Adrenal gland (tissue), 12 donors: ENCODE results near the gene PACSIN2. TPM values are rescaled to one million over a fixed set of nuclear protein-coding genes. Genes with fewer than 3 reads are reported as not detected.

ENCODE experiments used
- DNase-seq, 7 donors: peaks; one replicate each; pipeline ENCODE4 v3.0.0-alpha.2; 2019 to 2020
- H3K27ac ChIP-seq, 5 donors: fragments of 200-600 bp; sonication (generic) in 4 of 5; 1 replicate in 3 of 5; 2 replicates in 2 of 5; pipeline versions ENCODE4 v1.5.1 to v1.8.0; 2016 to 2020; ENCODE audit warnings: mild to moderate bottlenecking in 1 of 5
- H3K27me3 ChIP-seq: fragments of 200-600 bp; 2 replicates; pipeline ENCODE4 v1.8.0; 2021
- H3K36me3 ChIP-seq, 2 donors: fragments of 200-600 bp; replicated peaks in 1 of 2; 1 replicate in 1 of 2; 2 replicates in 1 of 2; pipeline versions ENCODE4 v1.5.1 to v1.8.0; 2018 to 2022
- H3K4me1 ChIP-seq, 2 donors: fragments of 200-600 bp; replicated peaks in 1 of 2; 1 replicate in 1 of 2; 2 replicates in 1 of 2; pipeline versions ENCODE4 v1.5.1 to v1.8.0; 2018 to 2021
- H3K4me3 ChIP-seq, 4 donors: fragments of 200-600 bp; sonication (generic) in 3 of 4; one replicate each; pipeline ENCODE4 v1.5.1; 2016 to 2018
- H3K9me3 ChIP-seq, 3 donors: fragments of 200-600 bp; sonication (generic) in 1 of 3; replicated peaks in 1 of 3; 1 replicate in 2 of 3; 2 replicates in 1 of 3; pipeline versions ENCODE4 v1.5.1 to v1.8.0; 2016 to 2021
- CTCF ChIP-seq, 6 experiments: fragments of 450-650 bp in 4 of 6; fragments of 200-600 bp in 2 of 6; sonication (generic) in 1 of 6; IDR thresholded peaks; 1 replicate in 5 of 6; 2 replicates in 1 of 6; pipeline versions ENCODE4 v1.5.1 to v1.8.0; 2016 to 2021; ENCODE audit warnings: antibody characterized with exemption in 6 of 6, mild to moderate bottlenecking in 2 of 6, moderate library complexity in 1 of 6
- POLR2A ChIP-seq, 2 donors: fragments of 450-650 bp; IDR thresholded peaks; one replicate each; pipeline ENCODE4 v1.6.1; 2017; ENCODE audit warnings: antibody characterized with exemption in 2 of 2, mild to moderate bottlenecking in 2 of 2, moderate library complexity in 1 of 2
- WGBS, 4 donors: extraction: QIAGEN DNeasy Blood & Tissue Kit in 2 of 4; methylation state at CpG; one replicate each; pipeline versions ENCODE4 v1.1.5 to v1.1.7; 2013 to 2017; 5-methylcytosine and 5-hydroxymethylcytosine counted together
- intact Hi-C, 2 donors: fragments of 100-400 bp; cut with DNase I; formaldehyde crosslinking; loops; one replicate each; pipeline versions ENCODE4 v1.14.1 to v1.15.0; 2022 to 2023
- polyA plus RNA-seq, 3 donors: library from polyadenylated mRNA; stranded (reverse); fragments of 200-250 nt in 2 of 3; fragments of 350-450 nt in 1 of 3; fragmentation: Illumina TruSeq in 1 of 3; extraction: RNeasy Lipid Tissue Mini Kit (QIAGEN cat#74804) in 1 of 3; gene quantifications; one replicate each; pipeline ENCODE4 v1.2.3, GENCODE V29; 2013 to 2014
- total RNA-seq, 9 donors: library from RNA; depleted of rRNA in 4 of 9; stranded (reverse); fragments of >200 nt in 4 of 9; fragments of 120-200 nt in 1 of 9; fragmentation: NEBNext Ultra II Directional in 1 of 9; extraction: Animal tissue kit (Norgen Biotek cat#: 25700) in 1 of 9; gene quantifications; one replicate each; pipeline versions ENCODE4 v1.1.0 to v1.2.4, GENCODE V29; 2013 to 2023
- donor health status: healthy with polysubstance abuse.
- donor health status: Bipolar disorder and iron deficiency.
- donor health status: DM: yes; HTN: yes; CAD: no.
- donor health status: DM: no; HTN: no; CAD: no.
- donor health status: DM: no; HTN: no; CAD: no.
- donor health status: DM: yes; HTN: yes; CAD: no.

Gene PACSIN2
- total and polyA plus RNA-seq, 12 donors, result 29.8 to 186 (median 115) TPM

GRCh38 chr22:42863349-42863961, 151.5 kb downstream of the PACSIN2 start:
- Histone ChIP-seq H3K9me3 (no peaks in the 10 kb centered on the region), H3K27me3 (no peaks in the 10 kb centered on the region), H3K36me3 (no peaks in the 10 kb centered on the region), H3K27ac (peak overlapping the region in 4 of 5 donors; percentile 6 to 77 (median 62)), H3K4me1 (peaks cover 0 to 12% of the 10 kb centered on the region in 2 donors), H3K4me3 (no peak overlapping the region)
- TF ChIP-seq POLR2A (IDR thresholded peaks at IDR 0.05) (no peak), CTCF (IDR thresholded peaks at IDR 0.05) (no peak)
- no peak for DNase-seq
- intact Hi-C loops, result no loop called here
- 31 to 49% (median 41%) methylated on average over 4 of the region's 4 CpGs for WGBS, 4 donors

- intact Hi-C loops, result no loop called here
- Histone ChIP-seq H3K9me3 (no peaks in the 10 kb centered on the region), H3K4me3 (no peak overlapping the region), H3K36me3 (no peaks in the 10 kb centered on the region), H3K27ac (peak overlapping the region in 4 of 5 donors; percentile 14 to 62 (median 34)), H3K27me3 (no peaks in the 10 kb centered on the region), H3K4me1 (peaks cover 0 to 19% of the 10 kb centered on the region in 2 donors)
- TF ChIP-seq POLR2A (IDR thresholded peaks at IDR 0.05) (no peak), CTCF (IDR thresholded peaks at IDR 0.05) (no peak)
- DNase-seq, result peak in 1 of 7 donors; percentile 44
- WGBS, 4 donors, result 78 to 86% (median 81%) methylated on average over 7 of the region's 7 CpGs
Observed at GRCh38 chr22:42862045-42862734, 152.8 kb downstream of the PACSIN2 start.

- intact Hi-C loops, result no loop called here
- peak in 1 of 7 donors; percentile 47 for DNase-seq
- Histone ChIP-seq H3K36me3 (no peaks in the 10 kb centered on the region), H3K27me3 (no peaks in the 10 kb centered on the region), H3K9me3 (no peaks in the 10 kb centered on the region), H3K27ac (peak overlapping the region in 4 of 5 donors; percentile 15 to 63 (median 46)), H3K4me1 (peaks cover under 1 to 19% of the 10 kb centered on the region in 2 donors), H3K4me3 (no peak overlapping the region)
- 33 to 57% (median 55%) methylated on average over 4 of the region's 4 CpGs for WGBS, 4 donors
- TF ChIP-seq POLR2A (IDR thresholded peaks at IDR 0.05), result no peak
- TF ChIP-seq CTCF (IDR thresholded peaks at IDR 0.05), result no peak
Observed at GRCh38 chr22:42860968-42861367, 154.0 kb downstream of the PACSIN2 start.

GRCh38 chr22:42857845-42858481, 157.0 kb downstream of the PACSIN2 start:
- TF ChIP-seq POLR2A (IDR thresholded peaks at IDR 0.05) (no peak), CTCF (IDR thresholded peaks at IDR 0.05) (no peak)
- H3K4me1 ChIP-seq, result peaks cover 9 to 38% of the 10 kb centered on the region in 2 donors
- no peaks in the 10 kb centered on the region for H3K27me3 ChIP-seq
- 85 to 90% (median 89%) methylated on average over 13 to 14 of the region's 14 CpGs for WGBS, 4 donors
- no peaks in the 10 kb centered on the region for H3K9me3 ChIP-seq
- H3K36me3 ChIP-seq, result no peaks in the 10 kb centered on the region
- peak overlapping the region in 3 of 5 donors; percentile 99 to 100 (median 99) for H3K27ac ChIP-seq
- H3K4me3 ChIP-seq, result peak overlapping the region in 1 of 4 donors; percentile 91
- DNase-seq, result peak; percentile 58 to 85 (median 80)
- intact Hi-C loops, result no loop called here
